Neural progenitor cell (in vitro differentiated cells): Measurements from ENCODE around the gene CDIP1.

Experiments
- CTCF ChIP-seq: fragments of 200-600 bp; sonication (generic); IDR thresholded peaks from 2 replicates; pipeline ENCODE4 v1.5.1; 2017; ENCODE audit warnings: antibody characterized with exemption, mild to moderate bottlenecking
- EZH2 ChIP-seq: fragments of 200-600 bp; sonication (generic); IDR thresholded peaks from 2 replicates; pipeline ENCODE4 v1.6.1; 2017; ENCODE audit warnings: antibody characterized with exemption, mild to moderate bottlenecking, moderate library complexity

- TF ChIP-seq EZH2 = no peak
- TF ChIP-seq CTCF = no peak
Observed at GRCh38 chr16:4532238-4532637, 6.3 kb downstream of the CDIP1 start.
